HG03354 (cell line): ENCODE results near the gene PEX3.
A peak's percentile ranks its signal among the peaks of the same experiment; 100 is the strongest.

Experiments used
- ATAC-seq: cut with Tn5 transposase; IDR thresholded peaks from one replicate; pipeline ENCODE4 v1.9.1; 2021; ENCODE audit warnings: mild to moderate bottlenecking; ENCODE audit not compliant: unreplicated experiment, poor library complexity, severe bottlenecking

PEX3 gene, protein sequence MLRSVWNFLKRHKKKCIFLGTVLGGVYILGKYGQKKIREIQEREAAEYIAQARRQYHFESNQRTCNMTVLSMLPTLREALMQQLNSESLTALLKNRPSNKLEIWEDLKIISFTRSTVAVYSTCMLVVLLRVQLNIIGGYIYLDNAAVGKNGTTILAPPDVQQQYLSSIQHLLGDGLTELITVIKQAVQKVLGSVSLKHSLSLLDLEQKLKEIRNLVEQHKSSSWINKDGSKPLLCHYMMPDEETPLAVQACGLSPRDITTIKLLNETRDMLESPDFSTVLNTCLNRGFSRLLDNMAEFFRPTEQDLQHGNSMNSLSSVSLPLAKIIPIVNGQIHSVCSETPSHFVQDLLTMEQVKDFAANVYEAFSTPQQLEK

DNA sequence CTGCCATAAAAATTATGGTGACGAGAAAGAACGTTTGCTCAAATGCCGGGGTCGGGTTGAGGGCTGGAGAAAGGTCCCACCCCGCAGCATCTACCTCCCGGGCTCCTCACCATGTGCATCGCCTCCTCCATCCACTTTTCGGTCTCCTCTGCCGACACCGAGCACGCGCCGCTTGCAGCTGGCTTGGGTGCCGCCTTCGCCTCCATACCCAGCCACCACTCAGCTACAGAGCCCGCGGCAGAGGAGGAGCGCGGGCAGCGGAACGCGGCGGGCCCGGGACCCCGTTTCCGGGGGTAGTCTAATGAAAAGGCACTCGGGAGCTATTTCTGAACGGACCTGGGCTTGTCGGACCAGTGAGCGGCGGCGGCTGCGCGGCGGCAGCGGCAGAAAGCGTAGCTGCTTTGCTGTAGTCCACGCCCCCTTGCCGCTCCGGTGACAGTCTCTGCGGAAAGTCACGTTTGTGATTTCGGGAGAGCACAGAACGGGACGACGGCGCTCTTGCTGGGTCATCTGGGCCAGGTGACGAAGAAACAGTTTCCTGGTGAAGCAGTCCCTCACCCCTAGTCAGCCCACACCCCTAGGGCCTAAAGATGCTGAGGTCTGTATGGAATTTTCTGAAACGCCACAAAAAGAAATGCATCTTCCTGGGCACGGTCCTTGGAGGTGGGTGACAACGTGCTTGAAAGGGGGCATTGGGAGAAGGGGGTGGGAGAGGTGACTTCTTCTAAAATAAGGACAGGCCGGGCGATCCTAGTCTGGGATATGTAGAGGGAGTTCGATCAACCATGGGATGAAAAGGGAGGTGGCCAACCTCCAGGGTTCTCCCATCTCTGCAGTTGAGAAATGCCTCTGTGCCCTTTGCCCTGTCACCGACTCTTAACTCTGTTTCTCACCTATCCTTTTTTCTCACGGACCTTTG lies at the start of gene PEX3, which contains the start of gene ADAT2:
TSS of gene PEX3 (plus strand) at position 353 of the 919 bp plus-strand sequence. CDS start at position 591, 238 bp downstream.
TSS of gene ADAT2 (minus strand) at position 243 of the 919 bp plus-strand sequence. CDS start at position 206, 37 bp downstream.
- ATAC-seq, result peak; percentile 96

DNA sequence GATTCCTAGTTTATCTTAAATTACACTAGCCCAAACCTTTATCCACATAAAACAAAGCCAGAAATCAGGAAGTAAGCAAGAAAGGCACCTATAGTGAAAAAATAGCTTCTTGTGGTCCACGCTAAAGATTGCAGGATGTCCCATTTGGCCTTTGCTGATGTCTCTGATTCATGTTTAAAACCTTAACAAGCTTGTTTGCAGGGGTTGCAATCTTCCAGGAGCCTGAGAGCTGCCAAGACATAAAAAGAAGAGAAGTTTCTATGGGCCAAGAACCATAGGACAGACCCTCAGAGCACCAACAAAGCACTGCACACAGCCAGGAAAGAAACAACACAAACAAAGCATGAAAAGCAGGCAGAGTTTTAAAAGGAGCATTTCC lies 49.5 kb upstream of the PEX3 start:
- no peak for ATAC-seq

DNA sequence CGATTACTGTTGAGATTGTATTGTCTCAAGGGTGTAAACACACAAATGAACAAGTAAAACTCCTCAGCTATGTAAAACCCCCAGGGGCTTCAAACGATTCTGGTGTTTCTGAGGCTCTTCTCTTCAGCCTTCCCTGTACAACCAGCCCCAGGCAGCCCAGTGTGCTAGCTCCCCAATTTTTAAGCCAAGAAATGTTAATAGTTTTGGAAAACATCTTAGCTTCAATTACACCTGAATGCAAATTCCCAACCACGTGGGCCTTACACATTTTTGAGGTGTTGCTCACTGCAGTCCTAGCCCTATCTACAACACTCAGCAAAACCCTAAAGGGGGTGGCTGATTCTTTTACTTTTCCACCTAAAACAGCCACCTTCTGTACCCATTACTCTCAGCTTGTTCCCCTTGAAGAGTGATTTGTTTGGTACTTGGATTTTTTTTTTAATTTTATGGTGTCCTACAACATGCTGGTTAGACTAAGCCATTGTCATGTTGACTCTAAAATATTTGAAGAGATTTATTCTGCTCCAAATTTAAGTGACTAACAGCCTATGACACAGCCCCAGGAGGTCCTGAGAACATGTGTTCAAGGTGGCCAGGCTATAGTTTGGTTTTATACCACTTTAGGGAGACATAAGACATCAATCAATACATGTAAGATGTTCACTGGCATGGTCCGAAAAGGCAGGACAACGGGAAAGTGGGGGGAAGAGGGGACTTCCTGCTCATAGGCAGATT lies 48.8 kb upstream of the PEX3 start:
- no peak for ATAC-seq

DNA sequence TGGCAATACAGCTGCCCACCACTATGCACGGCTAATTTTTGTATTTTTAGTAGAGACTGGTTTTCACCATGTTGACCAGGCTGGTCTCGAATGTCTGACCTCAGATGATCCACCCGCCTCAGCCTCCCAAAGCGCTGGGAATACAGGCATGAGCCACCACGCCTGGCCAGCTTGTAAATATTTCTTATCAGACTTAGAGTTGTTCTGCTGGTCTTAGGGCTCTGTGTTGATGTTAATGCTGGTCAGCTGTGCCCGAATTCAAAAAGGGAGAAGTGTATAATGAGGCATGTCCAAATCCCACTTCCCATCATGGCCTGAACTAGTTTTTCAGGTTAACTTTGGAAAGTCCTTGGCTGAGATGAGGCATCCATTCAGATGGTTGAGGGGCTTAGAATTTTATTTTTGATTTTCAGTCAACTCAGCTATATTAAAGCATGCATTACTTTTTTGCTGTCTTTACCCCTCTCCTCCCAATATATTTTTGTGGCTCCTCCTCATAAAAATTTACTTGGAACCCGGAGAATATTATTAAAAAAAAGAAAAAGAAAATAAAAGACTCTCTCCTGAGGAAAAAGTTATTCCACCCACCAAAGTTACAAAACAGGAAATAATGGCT lies 47.8 kb upstream of the PEX3 start:
- ATAC-seq, result no peak

DNA sequence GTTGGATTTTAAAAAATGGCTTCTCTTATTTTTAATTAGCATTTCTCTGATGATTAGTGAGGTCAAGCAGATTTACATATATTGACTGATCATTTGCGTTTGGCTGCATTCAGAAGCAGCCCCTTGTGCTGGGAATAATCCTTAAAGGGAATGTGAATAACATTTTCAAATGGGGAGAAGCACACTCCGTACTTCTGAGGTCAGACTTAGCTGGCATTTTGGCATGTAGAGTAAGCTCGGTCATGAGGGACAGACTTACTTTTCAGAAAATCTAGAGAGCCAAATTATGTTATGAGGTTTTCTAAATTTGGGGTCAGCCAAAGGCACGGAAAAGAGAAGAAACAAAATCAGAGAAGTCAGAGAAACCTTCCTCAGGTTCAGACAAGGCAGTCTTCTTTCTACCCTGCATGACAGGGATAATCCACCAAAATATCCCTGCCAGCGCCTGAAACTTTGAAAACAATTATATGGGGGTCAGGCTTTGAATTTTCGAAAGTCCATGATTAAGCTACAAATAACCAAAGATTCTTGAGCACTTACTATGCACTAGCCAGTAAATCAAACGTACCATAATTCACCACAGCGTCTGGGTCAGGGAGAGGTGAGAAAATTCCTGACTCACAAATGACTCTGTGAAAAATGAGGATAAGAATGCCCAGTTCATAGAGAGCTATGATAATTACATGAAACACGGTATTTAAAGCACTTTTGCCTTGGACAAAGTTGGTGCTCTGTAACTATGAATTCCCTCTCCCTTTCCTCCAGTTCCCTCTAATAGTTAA lies 45.0 kb upstream of the PEX3 start:
- no peak for ATAC-seq

DNA sequence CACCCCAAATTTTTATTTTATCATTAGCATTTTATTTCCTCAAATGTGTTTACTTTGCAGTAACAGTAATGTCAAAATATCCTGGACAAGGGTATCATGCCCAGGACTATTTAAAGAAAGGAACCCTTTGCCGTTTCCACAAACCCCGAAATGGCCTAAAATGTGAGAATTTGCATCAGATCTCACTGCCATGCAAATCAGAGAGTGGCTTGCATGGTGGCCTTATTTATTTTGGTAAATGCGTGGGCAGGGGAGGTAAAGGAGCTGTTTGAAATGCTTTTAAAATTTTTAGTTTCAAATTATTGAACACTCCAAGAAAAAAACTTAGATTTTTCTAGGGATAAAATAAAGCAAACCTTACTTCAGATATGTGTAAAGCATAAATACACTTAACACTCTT lies 43.9 kb upstream of the PEX3 start:
- no peak for ATAC-seq

DNA sequence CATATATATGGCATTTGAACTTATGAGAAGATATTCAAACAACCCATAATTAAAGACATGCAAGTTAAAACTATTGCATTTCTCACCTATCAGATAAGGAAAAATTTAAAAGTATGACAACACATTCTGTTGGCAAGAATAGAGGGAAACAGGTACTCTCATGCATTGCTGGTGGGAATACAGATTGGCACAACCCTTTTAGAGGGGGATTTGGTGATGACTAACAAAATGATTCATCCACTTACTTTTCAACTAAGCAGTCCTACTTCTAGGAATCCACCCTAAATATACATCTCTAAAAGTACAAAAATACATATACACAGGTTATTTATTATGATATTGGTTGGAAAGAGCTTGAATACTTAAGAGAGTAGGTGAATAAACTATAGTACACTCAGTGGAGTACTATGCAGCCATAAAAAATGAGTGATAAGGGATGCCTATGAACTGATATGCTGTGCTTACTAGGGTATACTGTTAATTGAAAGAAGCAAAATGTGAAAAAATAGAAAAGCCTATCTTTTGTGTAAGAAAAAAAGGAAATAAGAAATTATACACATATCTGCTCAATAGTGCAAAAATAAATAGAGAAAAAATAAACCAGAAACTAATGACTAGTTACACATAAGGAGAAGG lies 42.3 kb upstream of the PEX3 start:
- ATAC-seq, result no peak

DNA sequence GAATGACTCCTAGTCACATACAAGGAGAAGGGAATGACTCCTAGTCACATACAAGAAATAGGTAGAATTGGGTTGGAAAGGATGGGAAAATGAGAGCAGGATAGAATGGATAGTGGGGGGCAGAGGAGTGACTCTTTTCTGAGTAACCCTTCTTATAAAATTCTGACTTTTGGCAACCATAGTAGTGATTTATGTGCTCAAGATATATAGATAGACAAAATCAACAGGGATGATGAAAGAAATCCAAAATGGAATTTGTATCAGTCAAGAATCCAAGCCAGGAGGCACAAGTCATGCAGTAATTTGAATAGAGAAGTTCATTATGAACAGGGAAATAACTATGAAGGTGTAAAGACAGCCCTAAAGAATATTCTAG lies 41.8 kb upstream of the PEX3 start:
- ATAC-seq, result no peak

DNA sequence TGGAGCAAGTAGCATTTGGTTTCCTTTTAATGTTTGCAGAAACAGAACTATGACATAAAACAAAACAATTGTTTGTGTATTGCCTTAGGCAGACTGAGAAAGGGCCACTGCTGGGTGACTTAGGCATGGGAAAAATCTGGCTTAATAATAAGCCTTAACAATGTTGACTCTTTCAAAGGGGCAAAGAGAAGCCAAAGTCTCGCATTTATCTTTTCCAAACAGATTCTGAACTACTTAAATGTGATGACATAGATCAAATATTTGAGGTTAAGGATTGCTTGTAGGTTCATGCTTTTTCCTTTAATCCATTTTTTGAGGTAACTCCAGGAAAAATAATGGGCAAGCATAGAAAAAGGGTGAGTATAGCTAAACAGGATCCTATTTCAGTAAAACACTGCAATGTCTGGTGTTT lies 39.7 kb upstream of the PEX3 start:
- ATAC-seq, result no peak

DNA sequence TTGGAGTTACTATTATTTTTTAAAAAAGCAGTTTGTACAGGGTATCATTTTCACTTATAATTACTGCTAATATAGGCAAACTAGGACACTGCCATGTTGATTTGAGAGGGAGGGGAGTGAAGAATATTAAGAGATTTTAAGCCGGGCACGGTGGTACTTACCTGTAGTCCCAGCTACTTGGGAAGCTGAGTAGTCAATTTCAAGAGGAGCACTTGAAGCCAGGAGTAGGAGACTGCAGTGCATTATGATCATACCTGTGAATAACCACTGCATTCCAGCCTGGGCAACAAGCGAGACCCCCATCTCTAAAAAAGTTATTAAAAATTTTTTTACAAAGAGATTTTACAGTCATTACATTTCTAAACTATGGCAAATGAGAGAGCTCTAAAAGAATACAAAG lies 35.8 kb upstream of the PEX3 start:
- ATAC-seq, result no peak

DNA sequence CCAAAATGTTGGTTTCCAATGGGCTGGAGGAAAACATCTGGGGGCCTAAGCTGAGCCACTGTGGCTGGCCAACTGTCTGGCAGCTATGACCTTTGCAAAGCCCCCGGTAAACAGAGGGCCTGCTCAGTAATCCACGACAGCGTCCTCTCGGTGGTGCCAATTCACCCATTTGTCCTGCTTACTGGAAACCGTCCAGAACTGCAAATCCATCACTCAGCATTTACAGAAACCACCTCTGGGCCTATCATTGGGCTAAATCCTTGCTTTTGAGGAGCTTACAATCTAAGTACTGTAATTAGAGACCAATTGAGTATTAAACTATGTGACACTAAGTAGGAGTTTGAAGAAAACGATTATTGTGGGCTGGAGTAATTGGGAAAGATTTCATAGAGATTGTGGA lies 31.1 kb upstream of the PEX3 start:
- ATAC-seq, result no peak

DNA sequence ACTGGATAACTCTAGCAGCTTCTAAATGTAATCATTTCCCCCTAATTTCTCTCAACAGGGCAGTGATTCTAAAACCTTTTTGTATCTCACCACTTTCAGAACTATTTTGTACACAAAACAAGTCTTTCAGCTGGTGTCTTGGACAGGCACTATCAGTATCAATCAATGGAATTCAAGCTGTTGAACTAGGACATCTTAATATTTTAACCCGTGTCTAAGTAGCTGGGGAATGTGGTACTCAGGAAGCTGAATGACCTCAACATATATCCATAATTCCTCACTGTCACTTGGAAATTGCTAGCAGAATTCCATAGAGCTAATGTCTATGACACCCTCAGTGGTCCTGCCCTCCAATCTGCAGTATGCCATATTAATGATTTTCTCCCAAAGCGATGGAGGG lies 24.6 kb upstream of the PEX3 start:
- ATAC-seq, result no peak

DNA sequence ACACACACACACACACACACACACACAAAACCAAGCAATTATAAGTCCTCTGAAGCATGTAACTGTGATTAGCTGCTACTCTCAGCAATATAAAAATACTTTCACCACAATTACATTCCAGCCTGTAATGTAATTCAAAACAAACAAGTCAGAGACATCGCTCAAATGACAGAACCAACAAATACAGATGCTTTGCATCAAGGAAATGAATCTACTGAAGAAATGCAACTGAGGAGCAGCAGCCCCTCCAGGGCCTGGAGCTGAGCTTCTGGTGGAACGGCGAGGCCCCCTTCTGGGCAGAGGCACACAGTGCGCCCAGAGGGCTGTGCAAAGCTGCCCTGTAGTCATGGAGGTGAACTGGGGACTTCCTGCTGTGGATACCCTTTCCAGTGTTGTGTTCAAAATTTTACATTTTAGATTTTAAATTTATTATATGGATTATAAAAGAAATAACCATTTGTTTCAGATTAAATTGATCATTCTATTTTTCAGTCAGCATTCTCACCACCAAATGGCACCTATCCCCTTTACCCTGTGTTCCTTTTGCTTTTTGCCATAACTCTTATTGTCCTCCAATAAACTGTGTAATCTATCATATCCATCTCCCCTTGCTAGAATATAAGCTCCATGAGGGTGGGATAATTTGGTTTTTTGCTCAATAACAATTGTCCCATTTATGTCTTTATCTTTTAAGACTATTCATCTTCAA lies 23.3 kb upstream of the PEX3 start:
- ATAC-seq, result peak; percentile 100

DNA sequence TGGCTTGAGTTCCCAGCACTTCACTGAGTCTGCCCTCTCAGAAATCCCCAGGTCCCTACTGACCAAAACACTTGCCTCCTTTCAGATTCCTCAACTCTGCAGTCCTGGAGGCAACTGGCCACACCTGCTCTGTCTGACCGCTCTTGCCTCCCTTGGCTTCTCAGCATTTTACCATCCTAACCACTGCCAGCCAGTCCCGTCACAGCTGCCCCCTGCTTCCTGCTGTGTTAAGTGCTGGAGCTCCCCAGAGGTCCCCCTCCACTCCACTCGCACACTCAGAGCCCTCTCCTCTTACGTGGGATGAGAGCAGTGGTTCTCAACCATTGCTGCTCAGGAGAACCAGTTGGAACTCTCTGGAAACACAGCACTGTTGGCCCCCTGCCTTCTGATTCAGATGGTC lies 20.6 kb upstream of the PEX3 start:
- no peak for ATAC-seq

DNA sequence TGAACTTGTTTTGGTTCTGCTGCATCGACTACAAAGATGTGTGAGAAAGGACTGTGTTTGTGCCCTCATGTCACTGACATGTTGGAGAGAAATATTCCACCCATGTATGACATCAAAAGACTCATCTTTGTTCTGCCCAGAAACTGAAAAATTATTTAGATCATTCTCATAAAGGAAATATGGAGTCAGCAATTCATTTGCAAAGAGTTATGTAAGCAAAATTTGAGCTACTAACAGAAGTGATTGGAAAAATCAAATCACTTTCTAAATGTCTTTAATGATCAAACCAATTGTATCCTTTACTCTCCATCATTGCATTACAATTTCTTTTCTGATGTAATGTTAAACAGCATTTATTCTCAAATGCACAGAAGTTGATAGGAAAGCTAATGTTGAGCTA lies 19.4 kb upstream of the PEX3 start:
- ATAC-seq, result no peak

DNA sequence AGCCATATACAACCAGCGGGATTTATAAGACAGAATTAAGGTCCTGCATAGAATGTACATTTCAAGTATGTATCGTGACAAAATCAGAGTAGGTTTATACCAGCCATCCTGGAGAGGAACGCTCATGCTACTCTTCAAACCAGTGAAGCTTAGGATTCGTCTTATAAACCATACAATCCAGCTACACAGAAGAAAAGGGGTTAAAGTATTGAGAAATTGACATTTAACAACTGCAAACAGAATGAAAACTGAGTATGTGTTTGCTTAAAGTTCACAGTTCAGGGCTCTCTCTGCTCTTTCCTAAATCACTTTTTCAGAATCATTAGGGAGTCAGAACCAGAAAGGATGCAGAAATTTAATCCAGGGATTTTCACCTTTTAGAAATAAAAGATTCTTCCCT lies 18.0 kb upstream of the PEX3 start:
- ATAC-seq, result no peak

DNA sequence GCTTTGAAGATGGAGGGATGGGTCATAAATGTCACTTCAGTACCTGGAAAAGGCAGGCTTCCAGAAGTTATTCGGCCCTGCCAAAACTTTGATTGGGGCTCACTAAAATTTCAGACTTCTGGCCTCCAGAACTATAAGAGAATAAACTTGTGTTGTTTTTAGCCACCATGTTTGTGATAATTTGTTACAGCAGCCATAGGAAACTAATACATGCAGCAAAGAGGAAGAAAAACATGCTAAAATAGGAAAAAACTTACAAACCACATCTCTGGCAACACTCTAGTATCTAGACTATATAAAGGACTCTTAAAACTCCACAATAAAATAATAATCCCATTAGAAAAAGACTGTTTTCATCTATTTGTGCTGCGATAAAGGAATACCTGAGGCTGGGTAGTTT lies 9.6 kb upstream of the PEX3 start:
- no peak for ATAC-seq
